ENCODE measurements around the gene TCAIM.

GRCh38 chr3:44400771-44401170 lies 62.2 kb downstream of the TCAIM start:
- TF ChIP-seq CTCF (IDR thresholded peaks at IDR 0.05): no peak
- TF ChIP-seq POLR2A (IDR thresholded peaks at IDR 0.05): no peak

Measured in testis (tissue), 2 donors.